HG03521 (cell line): ENCODE measurements around the gene DNAJB1.
"Not testable (repeated sequence)": the region's sequence is repeated elsewhere in the genome, so short reads cannot be mapped to it uniquely, and the experiment has no call there.

Source experiments
- ATAC-seq: cut with Tn5 transposase; IDR thresholded peaks from one replicate; pipeline ENCODE4 v1.9.1; 2021; ENCODE audit warnings: mild to moderate bottlenecking, moderate library complexity; ENCODE audit not compliant: unreplicated experiment

The DNAJB1 gene

DNA sequence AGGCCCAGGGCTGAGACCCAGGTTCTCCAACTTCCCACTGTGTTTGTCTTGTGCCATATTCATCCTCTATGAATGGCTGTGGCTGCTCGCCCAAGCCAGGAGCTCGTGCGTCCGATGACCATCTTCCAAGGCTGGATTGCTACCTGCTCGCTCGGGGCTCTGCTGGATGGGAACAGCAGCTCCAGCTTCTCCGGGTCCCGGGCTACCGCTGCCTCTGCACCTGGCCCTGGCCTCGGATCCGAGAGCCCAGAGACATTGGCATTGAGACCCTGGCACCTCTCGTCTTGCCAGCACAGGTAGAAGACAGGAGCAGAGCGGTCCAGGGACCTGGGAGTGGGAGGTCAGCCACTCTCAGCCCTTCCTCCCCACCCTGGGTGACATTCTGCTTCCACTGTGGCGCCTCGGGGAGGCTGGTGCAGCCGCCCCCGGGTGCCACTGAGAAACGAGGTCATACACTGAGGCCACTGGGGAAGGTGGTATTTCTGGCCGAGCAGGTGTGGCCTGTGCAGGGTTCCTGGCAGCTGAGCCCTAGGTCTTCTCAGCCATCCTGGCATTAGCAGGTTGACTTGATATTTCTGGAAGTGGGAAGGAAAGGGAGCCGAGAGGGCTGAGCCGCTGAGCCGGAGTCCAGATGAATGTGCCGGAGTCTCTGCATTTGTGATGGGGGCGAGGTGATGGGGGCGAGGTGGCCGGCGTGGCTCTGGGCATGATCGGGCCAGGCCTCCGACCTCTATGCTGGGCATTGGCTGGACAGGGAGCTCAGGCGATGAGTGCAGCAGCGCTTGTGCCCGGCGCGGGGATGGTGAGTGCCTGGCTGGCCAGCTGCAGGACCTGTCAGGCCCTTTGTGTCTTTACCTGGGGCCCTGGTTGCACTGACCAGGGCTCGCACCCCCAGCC lies 35.1 kb upstream of the DNAJB1 start:
- ATAC-seq: no peak

GRCh38 chr19:14552006-14552360 lies 33.8 kb upstream of the DNAJB1 start:
- not testable (repeated sequence) for ATAC-seq

- not testable (repeated sequence) for ATAC-seq
Measured at GRCh38 chr19:14551134-14552005, 33.2 kb upstream of the DNAJB1 start.

- no peak for ATAC-seq
Measured at GRCh38 chr19:14550201-14550754, 32.1 kb upstream of the DNAJB1 start.

GRCh38 chr19:14545716-14546082 lies 27.5 kb upstream of the DNAJB1 start:
- ATAC-seq: no peak

GRCh38 chr19:14544977-14545715 lies 26.9 kb upstream of the DNAJB1 start:
- ATAC-seq: no peak

GRCh38 chr19:14544047-14544446 lies 25.9 kb upstream of the DNAJB1 start:
- no peak for ATAC-seq

DNA sequence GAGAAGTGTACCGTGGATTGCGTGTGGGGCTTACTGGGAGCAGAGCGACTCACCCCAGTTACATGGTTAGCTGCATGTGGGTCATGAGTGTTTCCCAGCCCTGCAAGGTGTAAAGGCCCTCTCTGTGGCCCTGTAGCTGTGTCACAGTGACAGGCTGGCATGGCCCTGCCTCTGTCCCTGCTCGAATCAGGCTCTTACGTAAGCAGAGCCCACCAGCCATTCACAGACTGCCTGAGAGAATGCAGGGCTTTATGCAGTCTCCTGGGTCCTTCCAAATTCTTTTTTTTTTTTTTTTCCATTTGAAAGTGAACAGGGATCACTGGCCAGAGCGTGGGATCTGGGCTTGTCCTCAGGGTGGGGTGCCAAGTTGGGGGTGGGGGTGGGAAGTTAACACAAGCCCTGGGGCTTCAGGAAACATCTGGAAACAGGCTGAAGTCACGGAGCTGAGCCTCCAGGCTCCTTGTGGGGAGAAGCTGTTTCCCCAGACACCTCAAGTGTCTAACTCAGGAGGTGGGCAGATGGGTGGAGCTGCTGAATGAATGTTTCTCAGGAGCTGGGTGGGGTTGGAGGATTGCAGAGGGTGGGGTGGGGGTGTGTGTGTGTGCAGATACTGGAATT lies 24.6 kb upstream of the DNAJB1 start:
- no peak for ATAC-seq

- not testable (repeated sequence) for ATAC-seq
Measured at GRCh38 chr19:14541979-14542378, 23.8 kb upstream of the DNAJB1 start.

DNA sequence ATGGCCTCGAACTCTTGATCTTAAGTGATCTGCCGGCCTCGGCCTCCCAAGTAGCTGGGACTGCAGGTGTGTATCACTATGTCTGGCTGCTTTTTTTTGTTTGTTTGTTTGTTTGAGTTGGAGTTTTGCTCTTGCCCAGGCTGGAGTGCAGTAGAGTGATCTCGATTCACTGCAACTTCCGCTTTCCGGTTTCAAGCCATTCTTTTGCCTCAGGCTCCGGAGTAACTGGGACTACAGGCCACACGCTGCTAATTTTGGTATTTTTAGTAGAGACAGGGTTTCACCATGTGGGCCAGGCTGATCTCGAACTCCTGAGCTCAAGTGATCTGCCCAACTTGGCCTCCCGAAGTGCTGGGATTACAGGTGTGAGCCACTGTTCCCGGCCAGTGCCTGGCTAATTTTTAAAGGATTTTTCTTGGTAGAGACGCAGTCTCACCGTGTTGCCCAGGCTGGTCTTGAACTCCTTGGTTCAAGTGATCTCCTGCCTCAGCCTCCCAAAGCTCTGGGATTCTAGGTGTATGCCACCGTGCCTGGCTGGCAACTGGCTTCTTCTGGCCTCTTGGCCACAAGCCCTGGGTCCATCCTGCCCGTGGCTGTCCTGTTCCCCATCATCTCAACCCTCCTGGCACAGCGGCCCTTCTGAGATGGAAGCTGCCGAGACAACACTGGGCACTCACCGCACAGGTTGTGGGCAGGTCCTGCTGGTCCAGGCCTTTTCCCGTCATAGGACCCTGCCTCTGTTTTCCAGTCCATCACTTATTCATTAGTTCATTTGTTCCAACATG lies 22.7 kb upstream of the DNAJB1 start:
- no peak for ATAC-seq

GRCh38 chr19:14536926-14537692 lies 18.9 kb upstream of the DNAJB1 start:
- no peak for ATAC-seq

DNA sequence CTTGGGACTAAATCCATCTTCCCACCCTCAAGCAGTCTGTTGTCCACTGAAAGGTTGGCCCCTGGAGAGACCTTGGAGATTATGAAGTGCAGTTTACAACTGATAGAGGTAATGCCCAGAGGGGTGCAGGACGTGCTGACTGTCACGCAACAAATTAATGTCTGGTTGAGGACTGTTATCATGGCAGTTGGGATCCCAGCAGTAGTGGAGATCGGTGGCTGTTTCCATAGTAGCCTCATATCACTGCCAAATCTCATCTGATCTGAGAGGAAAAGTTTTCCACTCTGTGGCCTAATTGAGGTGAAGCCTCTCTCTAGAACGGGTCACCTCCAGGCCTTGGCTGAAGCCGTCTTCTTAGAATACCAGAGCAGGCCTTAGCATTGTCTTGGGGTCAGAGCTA lies 15.3 kb upstream of the DNAJB1 start:
- ATAC-seq: no peak

GRCh38 chr19:14530506-14530905 lies 12.3 kb upstream of the DNAJB1 start:
- ATAC-seq: no peak

DNA sequence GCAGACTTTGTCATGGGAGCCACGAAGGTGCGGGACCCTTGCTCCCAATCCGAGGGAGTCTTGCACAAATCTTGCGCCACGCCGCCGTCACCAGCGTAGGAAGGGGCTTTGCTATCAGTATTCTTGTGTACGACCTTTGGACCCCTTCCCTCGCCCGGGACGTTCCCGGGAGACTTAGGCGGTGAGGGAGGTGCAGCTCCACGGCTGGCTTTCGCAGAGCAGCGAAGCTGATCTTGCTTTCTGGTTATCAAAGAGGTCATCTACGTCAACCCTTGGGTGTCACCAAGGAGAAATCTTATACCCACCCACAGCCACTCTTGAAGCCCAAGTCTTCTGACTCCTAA lies 11.8 kb upstream of the DNAJB1 start:
- no peak for ATAC-seq

- ATAC-seq: peak; percentile 95
Measured at GRCh38 chr19:14529254-14530004, 11.2 kb upstream of the DNAJB1 start, which contains the start of gene TECR. TSS of gene TECR (plus strand) at chr19:14529594. CDS start at chr19:14529697, 103 bp downstream.

GRCh38 chr19:14528419-14529253 lies 10.4 kb upstream of the DNAJB1 start:
- ATAC-seq: no peak

GRCh38 chr19:14526423-14526822 lies 8.2 kb upstream of the DNAJB1 start:
- no peak for ATAC-seq
